PFSK-1 (cell line): ENCODE results near the gene MRLN.

Experiments used
- FOXP2 ChIP-seq: optimal IDR thresholded peaks from 2 replicates; pipeline ENCODE3; 2011; ENCODE audit warnings: borderline replicate concordance, control low read depth, inconsistent platforms; ENCODE audit not compliant: insufficient read depth; ENCODE audit errors: extremely low read length, extremely low read depth
- POLR2AphosphoS5 ChIP-seq: IDR thresholded peaks from 2 replicates; pipeline ENCODE4 v1.6.1; 2012; ENCODE audit warnings: low read depth, mild to moderate bottlenecking, control low read depth, low read length, moderate library complexity
- SIN3A ChIP-seq: IDR thresholded peaks from 2 replicates; pipeline ENCODE4 v1.6.1; 2012; ENCODE audit warnings: mild to moderate bottlenecking, low read length, moderate library complexity, borderline replicate concordance; ENCODE audit not compliant: insufficient read depth
- TAF1 ChIP-seq: IDR thresholded peaks from 2 replicates; pipeline ENCODE4 v1.6.1; 2012; ENCODE audit warnings: low read length, control low read depth, borderline replicate concordance; ENCODE audit not compliant: insufficient read depth
- TF ChIP-seq, protein P1 (sequence below), 2 experiments: IDR thresholded peaks; 2 replicates each; pipeline versions ENCODE4 v1.6.1 to v1.8.0; 2011 to 2012; ENCODE audit warnings: low read depth in 2 of 2, low read length in 2 of 2, control low read depth in 1 of 2, inconsistent platforms in 1 of 2, mild to moderate bottlenecking in 1 of 2, moderate library complexity in 1 of 2; ENCODE audit not compliant: insufficient read depth in 1 of 2

The MRLN gene

DNA sequence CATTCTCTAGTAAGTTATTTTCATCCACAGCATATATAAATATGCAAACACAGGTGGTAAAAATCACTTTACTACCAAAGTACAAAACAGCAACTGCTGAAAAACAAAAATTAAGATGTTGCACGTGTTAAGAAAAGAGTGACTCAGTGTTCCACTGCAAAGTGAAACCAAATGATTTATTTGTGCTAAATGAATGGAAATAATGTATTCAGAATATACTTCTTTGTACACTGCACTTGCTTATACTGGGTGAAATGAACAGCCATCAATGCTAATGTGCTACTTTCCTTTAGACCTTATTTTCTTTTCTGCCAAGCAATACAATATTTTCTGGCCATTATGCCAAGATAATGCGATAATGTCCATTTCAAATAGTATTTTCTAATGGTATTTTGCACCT lies 38.3 kb upstream of the MRLN start:
- TF ChIP-seq FOXP2 (no peak), TAF1 (no peak), SIN3A (no peak), POLR2AphosphoS5 (no peak)
- TF ChIP-seq, protein P1, sequence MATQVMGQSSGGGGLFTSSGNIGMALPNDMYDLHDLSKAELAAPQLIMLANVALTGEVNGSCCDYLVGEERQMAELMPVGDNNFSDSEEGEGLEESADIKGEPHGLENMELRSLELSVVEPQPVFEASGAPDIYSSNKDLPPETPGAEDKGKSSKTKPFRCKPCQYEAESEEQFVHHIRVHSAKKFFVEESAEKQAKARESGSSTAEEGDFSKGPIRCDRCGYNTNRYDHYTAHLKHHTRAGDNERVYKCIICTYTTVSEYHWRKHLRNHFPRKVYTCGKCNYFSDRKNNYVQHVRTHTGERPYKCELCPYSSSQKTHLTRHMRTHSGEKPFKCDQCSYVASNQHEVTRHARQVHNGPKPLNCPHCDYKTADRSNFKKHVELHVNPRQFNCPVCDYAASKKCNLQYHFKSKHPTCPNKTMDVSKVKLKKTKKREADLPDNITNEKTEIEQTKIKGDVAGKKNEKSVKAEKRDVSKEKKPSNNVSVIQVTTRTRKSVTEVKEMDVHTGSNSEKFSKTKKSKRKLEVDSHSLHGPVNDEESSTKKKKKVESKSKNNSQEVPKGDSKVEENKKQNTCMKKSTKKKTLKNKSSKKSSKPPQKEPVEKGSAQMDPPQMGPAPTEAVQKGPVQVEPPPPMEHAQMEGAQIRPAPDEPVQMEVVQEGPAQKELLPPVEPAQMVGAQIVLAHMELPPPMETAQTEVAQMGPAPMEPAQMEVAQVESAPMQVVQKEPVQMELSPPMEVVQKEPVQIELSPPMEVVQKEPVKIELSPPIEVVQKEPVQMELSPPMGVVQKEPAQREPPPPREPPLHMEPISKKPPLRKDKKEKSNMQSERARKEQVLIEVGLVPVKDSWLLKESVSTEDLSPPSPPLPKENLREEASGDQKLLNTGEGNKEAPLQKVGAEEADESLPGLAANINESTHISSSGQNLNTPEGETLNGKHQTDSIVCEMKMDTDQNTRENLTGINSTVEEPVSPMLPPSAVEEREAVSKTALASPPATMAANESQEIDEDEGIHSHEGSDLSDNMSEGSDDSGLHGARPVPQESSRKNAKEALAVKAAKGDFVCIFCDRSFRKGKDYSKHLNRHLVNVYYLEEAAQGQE (IDR thresholded peaks at IDR 0.05; ENCODE audit: insufficient read depth in 1 of 2, low read depth in 2 of 2, low read length in 2 of 2) = no peak

DNA sequence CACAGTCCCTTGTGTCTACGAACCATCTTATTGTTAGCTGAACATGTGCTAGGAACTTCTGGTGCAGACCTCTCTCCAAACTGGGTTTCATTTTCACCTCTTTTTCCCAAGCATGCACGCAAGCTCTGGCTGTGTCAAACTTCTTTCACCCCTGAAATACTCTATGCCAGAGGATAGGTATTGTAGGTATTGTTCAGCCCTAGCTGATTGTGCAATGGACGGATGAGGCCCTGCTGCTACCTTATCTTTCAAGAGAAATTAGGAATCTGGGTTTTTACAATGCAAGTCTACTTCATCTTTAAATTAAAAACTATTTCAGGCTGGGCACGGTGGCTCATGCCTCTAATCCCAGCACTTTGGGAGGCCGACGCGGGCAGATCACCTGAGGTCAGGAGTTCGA lies 28.3 kb upstream of the MRLN start:
- TF ChIP-seq TAF1 (no peak), SIN3A (no peak), POLR2AphosphoS5 (no peak), FOXP2 (no peak)
- TF ChIP-seq, protein P1 (IDR thresholded peaks at IDR 0.05; ENCODE audit: insufficient read depth in 1 of 2, low read depth in 2 of 2, low read length in 2 of 2) = no peak

DNA sequence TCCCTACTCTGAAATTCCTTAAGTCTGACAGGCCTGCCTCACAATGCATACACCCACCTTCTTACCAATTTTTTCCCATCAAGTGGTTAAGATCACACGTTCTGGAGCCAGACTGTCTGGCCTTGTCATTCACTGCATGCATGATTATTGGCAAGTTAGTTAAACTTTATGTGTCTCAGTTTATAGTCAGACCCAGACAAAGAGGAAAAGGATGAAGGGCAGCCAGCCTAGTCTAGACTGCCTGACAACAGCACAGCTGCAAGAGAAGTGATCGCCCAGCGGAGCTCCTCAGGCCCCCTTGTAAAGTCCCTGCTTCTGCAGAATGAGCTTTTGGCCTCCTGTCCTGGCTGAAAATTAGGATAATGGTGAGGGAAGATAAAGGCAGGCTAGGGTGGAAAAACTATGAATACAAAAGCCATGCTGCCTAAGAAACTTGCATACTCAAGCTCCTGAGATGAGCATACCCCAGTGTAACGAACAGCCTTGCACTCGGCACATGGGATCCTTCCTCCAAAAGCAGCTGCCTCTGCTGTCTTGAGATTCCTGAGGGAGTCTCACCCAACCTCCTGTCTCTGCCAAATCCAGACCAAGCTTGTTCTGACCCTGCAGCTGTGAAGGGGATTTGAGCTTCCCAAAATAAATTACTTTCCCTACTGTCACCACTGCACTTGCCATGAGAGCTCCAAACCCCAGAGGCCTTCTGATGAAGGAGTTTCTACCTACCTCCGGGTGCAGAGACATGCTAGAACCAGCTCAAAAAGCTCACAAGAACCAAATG lies 26.7 kb upstream of the MRLN start:
- TF ChIP-seq SIN3A (no peak), TAF1 (no peak), FOXP2 (no peak), POLR2AphosphoS5 (no peak)
- TF ChIP-seq, protein P1 (IDR thresholded peaks at IDR 0.05; ENCODE audit: insufficient read depth in 1 of 2, low read depth in 2 of 2, low read length in 2 of 2) = no peak

DNA sequence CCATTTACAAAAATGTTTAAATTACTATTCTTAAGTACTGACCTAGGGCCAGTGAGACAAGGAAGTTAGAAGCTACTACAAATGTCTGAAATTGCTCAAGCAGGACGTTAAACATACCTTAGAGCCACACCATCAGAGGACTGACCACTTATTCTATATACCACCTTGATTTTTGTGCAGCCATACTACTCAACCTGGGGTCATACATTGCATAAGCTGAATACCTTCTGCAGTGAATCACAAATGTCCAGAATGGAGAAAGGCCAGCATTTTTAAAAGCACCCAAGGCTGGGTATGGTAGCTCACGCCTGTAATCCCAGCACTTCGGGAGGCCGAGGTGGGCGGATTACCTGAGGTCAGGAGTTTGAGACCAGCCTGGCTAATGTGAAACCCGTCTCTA lies 21.2 kb upstream of the MRLN start:
- TF ChIP-seq TAF1 (no peak), FOXP2 (no peak), POLR2AphosphoS5 (no peak), SIN3A (no peak)
- TF ChIP-seq, protein P1 (IDR thresholded peaks at IDR 0.05; ENCODE audit: insufficient read depth in 1 of 2, low read depth in 2 of 2, low read length in 2 of 2) = no peak

DNA sequence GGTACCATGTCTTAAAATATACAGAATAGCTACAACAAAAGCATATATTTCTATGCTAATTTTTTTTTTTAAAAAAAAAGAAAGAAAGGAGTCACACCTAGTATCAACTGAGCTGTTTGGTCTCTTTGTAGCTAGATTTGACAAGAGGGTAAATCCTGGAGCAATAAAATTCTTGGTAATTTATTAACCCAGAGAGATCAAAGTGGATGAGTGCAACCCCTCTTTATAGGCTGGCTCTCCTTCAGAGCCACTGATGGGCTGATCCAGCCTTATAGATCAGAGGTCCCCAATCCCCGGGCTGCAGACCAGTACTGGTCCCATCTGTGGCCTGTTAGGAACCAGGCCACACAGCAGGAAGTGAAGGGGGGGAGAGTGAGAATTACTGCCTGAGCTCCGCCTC lies 19.8 kb upstream of the MRLN start:
- TF ChIP-seq, protein P1 (IDR thresholded peaks at IDR 0.05; ENCODE audit: insufficient read depth in 1 of 2, low read depth in 2 of 2, low read length in 2 of 2) = no peak
- TF ChIP-seq POLR2AphosphoS5 (no peak), FOXP2 (no peak)
